ENCODE results near the gene RBM7.

RBM7 gene

GRCh38 chr11:114400216-114400914 lies at the start of gene RBM7, which contains the start of gene C11orf71:
RBM7 (plus strand) TSS chr11:114400666; CDS start chr11:114400672, 6 bp downstream.
C11orf71 (minus strand) TSS chr11:114400511; CDS start chr11:114400331, 180 bp downstream.
- DNase-seq: peak; percentile 99

GRCh38 chr11:114353443-114353842 lies 47.0 kb upstream of the RBM7 start:
- no peak for DNase-seq

- DNase-seq: no peak
Observed at GRCh38 chr11:114354076-114354475, 46.4 kb upstream of the RBM7 start.

DNA sequence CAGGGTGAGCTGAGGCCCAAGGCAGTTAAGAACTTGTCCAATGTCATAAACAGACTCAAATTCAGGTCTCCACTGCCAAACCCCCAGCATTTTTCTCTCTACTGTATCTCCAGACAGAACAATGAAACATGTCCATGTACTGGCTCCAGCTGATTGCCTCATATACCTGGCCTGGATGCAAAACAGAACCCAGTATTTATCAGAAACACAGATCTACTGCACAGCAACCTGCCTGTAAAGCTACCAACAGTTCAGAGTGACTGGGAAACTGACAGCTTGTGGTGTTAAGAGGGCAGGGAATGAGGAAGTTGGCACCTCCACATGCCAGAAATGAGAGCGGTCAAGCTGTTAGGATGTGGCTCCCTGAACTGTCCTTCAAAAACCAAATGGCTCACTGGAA lies 41.8 kb upstream of the RBM7 start:
- no peak for DNase-seq

DNA sequence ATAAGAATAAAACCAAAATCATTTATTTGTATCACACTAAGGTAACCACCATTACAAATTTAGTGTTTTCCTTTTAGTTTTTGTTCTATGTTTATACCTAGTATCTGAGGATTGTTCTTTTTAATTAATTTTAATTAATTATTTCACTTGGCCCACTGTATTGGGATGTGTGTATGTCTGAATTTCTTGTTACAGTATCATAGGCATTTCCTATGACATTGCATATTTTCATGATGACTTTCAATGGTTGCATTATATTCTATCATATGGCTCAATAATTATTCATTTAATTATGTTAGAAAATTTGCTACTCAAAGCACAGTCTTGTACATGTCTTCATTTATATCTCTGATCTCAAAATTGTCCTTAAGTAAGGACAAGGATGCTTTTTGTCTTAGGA lies 41.1 kb upstream of the RBM7 start:
- no peak for DNase-seq

- DNase-seq: no peak
Observed at GRCh38 chr11:114362326-114362725, 38.1 kb upstream of the RBM7 start.

DNA sequence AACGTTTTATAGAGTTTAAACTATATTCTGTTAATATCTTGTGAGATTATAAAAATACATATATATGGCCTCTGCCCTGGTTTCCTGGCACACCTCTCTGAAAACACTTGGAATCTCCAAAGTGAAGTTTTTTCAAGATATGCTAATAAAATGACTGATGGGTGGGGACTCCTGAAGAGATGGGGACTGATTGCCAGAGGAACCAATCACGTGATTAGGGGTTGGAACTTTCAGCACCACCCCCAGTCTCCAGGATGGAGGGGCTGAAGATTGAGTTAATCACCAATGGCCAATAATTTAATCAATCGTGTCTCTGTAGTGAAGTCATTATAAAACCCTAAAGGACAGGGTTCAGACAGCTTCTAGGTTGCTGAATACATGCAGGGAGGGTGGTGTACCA lies 37.5 kb upstream of the RBM7 start:
- DNase-seq: no peak

DNA sequence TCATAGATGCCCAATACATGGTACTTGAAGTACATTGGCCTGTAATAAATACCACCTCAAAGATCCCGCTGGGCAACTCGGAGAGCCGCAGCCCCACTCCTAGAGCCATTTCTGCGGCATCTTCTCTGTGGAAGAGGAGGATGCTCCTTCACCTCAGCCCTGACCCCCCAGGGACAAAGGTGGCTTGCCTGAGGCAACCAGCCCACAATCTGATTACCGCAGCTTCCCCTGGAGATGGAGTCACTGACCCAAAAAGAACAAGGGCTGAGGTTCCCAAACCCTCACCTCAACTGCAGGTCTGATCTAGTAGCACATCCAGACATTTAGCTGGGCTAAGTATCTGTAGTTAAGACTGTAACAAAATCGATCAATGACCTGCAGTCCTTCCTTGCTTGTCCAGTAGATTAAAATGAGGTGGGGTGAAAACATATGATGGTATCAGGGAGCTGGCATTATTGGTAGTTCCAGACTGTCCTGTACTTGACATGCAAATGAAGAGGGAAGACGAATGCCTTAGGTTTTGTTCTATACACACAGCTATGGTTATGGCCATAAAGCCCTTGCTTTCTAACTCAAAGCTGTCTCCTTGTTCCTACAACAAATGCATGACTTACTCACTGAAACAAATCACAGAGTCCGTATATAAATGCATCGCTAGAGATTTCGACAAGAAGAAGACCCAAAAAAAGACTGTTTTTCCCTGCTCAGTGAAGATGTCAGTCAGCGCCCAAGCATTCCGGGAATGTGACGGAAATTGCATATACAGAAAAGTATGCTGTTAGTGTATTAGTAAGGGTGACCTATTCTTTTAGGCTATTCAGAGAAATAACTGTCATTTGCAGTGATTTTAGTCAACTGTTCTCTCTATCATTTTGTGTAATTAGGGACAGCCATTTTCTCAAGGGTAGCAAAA lies 33.9 kb upstream of the RBM7 start:
- no peak for DNase-seq

DNA sequence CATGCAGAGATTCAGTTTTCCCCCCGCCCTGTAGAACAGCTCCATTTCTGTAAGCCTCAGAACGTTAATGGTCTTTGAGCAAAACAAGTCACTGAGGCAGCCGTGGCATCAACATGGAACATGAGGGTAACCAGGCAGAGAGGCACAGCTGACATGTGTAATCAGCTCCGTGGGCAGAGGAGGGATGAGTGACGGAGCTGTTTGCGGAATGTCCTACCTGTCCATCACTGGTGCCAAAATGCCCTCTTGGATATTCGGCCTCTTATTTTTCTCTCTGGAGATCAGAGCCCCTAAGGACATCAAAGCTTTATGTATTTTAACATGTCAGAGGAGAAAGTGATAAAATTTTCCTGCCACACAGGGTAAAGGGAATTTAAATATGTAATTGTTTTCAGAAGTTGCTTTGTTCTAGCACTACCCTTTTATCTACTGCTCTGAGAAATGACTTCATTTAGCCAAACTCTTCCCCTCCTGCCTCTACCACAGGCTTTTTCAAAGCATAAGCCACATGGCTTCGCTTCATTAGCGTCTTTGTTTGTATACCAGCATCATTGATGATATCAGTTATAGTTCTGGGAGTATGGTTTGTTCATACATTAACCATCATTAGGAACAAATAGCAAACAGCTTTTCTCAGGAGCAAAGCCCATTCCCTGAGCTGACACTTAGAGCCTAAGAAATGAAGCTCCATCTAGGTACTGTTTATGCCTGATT lies 33.1 kb upstream of the RBM7 start:
- no peak for DNase-seq

DNA sequence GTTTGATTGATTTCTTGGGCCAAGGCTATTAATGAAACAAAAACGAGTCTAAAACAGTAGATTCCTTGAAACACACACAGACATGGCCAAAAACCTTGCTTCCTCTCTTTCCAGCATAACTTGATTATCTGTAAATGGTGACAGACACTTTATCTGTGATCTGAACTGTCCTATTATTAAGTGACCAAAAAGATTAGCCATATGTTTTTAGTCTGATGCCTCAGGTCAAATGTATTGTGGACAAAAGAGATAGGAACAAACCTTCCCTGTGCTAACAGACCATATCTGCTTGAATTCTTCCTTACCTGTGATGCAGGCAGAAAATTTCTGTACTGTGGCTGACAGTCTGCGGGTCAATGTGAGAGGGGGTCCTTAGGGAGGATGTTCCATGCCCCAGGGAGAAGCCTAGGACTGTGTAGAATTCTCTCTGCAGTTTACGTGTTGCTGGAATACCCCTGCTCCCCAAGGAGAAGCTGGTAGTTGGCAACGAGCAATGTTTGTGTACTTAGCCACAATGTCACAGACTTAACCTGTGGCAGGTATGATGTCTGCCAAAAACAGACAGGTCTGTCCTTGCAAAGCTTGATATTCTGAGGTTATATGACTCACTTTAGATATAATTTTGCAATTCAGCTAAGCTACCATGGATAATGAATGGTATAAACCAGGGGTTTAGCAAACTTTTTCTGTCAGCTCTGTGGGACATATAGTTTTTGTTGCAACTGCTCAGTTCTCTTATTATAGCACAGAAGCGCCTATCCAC lies 31.4 kb upstream of the RBM7 start:
- DNase-seq: no peak

GRCh38 chr11:114375052-114375451 lies 25.4 kb upstream of the RBM7 start:
- DNase-seq: no peak

GRCh38 chr11:114377612-114378267 lies 22.7 kb upstream of the RBM7 start:
- no peak for DNase-seq

DNA sequence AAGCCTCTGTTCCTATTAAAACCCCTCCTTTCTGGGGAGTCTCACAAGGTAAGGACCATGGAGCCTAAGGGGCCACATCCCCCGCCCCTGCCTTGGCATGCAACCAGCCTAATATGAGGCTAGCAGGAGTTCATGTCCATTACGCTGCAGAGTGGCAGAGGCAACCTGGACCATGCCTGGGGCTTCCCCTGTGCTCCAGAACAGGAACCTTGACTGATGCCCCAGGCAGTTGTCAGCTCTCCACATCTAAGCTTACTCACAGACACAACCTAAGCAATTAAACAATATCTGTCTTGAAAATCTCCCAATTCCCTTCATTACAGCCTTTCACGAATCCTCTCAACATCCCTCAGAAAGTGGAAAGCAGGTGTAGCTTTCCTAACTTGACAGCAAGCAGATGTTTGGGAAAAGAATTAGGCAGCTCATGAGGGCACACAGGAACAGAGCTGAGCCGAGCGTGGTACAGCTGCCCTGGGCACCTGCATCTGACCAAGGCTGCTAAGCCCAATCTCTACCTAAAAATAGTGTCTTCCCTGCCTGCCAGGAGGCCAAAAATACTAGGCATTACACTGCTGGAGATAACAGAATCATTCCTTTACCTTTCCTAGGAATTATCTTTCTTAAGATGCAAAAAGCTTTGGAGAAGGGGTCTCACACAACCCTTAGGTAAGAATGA lies 20.9 kb upstream of the RBM7 start:
- DNase-seq: no peak

DNA sequence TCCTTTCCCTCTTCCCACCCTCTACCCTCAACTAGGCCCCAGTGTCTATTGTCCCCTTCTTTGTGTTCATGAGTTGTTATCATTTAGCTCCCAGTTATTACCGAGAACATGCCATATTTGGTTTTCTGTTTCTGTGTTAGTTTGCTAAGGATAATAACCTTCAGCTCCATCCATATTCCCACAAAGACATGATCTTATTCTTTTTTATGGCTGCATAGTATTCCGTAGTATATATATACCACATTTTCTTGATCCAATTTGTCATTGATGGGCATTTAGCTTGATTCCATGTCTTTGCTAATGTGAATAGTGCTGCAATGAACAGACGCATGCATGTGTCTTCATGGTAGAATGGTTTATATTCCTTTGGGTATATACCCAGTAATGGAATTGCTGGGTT lies 18.0 kb upstream of the RBM7 start:
- no peak for DNase-seq

- no peak for DNase-seq
Observed at GRCh38 chr11:114384487-114384886, 16.0 kb upstream of the RBM7 start.

DNA sequence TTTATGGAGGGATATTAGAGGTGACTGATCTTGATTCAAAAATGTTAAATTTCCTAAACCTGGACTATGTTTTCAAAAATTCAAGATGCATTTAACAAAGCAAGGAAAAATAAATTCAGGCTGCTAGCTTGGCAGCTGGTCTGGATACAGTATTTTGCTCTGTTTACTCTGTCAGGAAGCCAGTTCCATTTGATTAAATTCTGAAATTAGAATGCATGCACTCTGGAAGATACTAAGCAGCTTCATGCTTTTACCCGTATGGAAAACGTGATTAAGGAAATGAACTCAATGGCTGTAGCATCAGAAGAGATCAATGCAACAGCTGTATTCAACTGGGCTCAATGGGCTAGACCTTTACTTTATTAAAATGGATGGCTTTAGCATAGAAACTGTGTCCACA lies 14.3 kb upstream of the RBM7 start:
- peak; percentile 38 for DNase-seq

GRCh38 chr11:114386545-114386944 lies 13.9 kb upstream of the RBM7 start:
- DNase-seq: no peak

- DNase-seq: no peak
Observed at GRCh38 chr11:114392735-114393667, 7.5 kb upstream of the RBM7 start.

- DNase-seq: no peak
Observed at GRCh38 chr11:114395736-114396135, 4.7 kb upstream of the RBM7 start.

DNA sequence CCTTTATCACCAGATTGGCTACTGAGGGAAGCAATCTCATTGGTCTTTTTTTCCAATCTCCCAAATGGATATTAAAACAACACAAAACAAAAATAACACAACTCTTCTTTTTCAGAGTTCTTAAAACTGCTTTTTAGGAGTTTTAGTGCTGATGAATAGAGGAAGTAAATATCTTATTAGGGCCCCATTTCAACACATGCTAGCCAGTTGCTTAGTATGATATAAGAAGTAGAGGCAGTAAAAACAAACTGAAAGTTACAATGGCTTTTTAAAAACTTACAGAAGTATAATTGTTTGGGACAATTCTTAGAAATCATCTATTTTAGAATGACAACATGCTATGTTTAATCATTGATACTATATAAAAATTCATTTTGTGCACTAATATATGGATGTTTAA lies 3.5 kb upstream of the RBM7 start:
- no peak for DNase-seq

Measured in NCI-H1092 (cell line).